Neuronal stem cell (in vitro differentiated cells): Measurements from ENCODE around the gene NKIRAS1.
A peak's percentile ranks its signal among the peaks of the same experiment; 100 is the strongest.

Experiments
- DNase-seq: peaks from one replicate; pipeline ENCODE4 v3.0.0-alpha.2; 2013; ENCODE audit warnings: low spot score
- H2AFZ ChIP-seq: one replicate; pipeline ENCODE4 v1.6.1; 2013; ENCODE audit warnings: mild to moderate bottlenecking, low read length, inconsistent platforms
- H2AK5ac ChIP-seq: 2 replicates; pipeline ENCODE4 v1.6.1; 2013; ENCODE audit warnings: low read depth, mild to moderate bottlenecking, inconsistent platforms, low read length, moderate library complexity, mixed read lengths
- H2BK120ac ChIP-seq: 2 replicates; pipeline ENCODE4 v1.6.1; 2013; ENCODE audit warnings: low read depth, mild to moderate bottlenecking, inconsistent platforms, low read length, moderate library complexity, mixed read lengths
- H2BK12ac ChIP-seq: one replicate; pipeline ENCODE4 v1.6.1; 2013; ENCODE audit warnings: low read length, inconsistent platforms
- H2BK15ac ChIP-seq: 2 replicates; pipeline ENCODE4 v1.6.1; 2013; ENCODE audit warnings: mild to moderate bottlenecking, low read length, inconsistent platforms, mixed read lengths
- H2BK5ac ChIP-seq: one replicate; pipeline ENCODE4 v1.6.1; 2013; ENCODE audit warnings: inconsistent platforms, mild to moderate bottlenecking, low read length, moderate library complexity
- H3K14ac ChIP-seq: one replicate; pipeline ENCODE4 v1.6.1; 2013; ENCODE audit warnings: low read length, inconsistent platforms
- H3K18ac ChIP-seq: 2 replicates; pipeline ENCODE4 v1.6.1; 2013; ENCODE audit warnings: low read length, inconsistent platforms
- H3K23ac ChIP-seq: 2 replicates; pipeline ENCODE4 v1.6.1; 2013; ENCODE audit warnings: low read depth, mild to moderate bottlenecking, mixed read lengths, low read length, inconsistent platforms; ENCODE audit not compliant: poor library complexity
- H3K27ac ChIP-seq: replicated peaks from 3 replicates; pipeline ENCODE4 v1.5.1; 2013; ENCODE audit warnings: low read length, inconsistent platforms
- H3K27me3 ChIP-seq, 3 experiments: 2 replicates each; pipeline ENCODE4 v1.6.1; 2013; ENCODE audit warnings: low read length in 3 of 3, mild to moderate bottlenecking in 2 of 3, inconsistent platforms in 1 of 3, low read depth in 1 of 3, mixed read lengths in 1 of 3, moderate library complexity in 1 of 3; ENCODE audit not compliant: control insufficient read depth in 3 of 3, insufficient read depth in 3 of 3
- H3K36me3 ChIP-seq, 2 donors: replicated peaks in 1 of 2; 2 replicates each; pipeline ENCODE4 v1.6.1; 2013; ENCODE audit warnings: low read length in 2 of 2; ENCODE audit not compliant: control insufficient read depth in 2 of 2, insufficient read depth in 2 of 2
- H3K4ac ChIP-seq: 2 replicates; pipeline ENCODE4 v1.6.1; 2013; ENCODE audit warnings: inconsistent platforms, mild to moderate bottlenecking, low read length, moderate library complexity
- H3K4me1 ChIP-seq, 2 donors: 1 replicate in 1 of 2; 2 replicates in 1 of 2; pipeline ENCODE4 v1.6.1; 2013; ENCODE audit warnings: low read length in 2 of 2, low read depth in 1 of 2; ENCODE audit not compliant: control insufficient read depth in 2 of 2, insufficient read depth in 1 of 2
- H3K4me2 ChIP-seq: one replicate; pipeline ENCODE4 v1.6.1; 2013; ENCODE audit warnings: mild to moderate bottlenecking, low read length, inconsistent platforms; ENCODE audit not compliant: insufficient read depth, poor library complexity, severe bottlenecking
- H3K4me3 ChIP-seq, 2 donors: 2 replicates each; pipeline ENCODE4 v1.5.1; 2013; ENCODE audit warnings: low read length in 2 of 2, mild to moderate bottlenecking in 2 of 2, inconsistent platforms in 1 of 2, moderate library complexity in 1 of 2
- H3K79me1 ChIP-seq: one replicate; pipeline ENCODE4 v1.6.1; 2013; ENCODE audit warnings: low read depth, mild to moderate bottlenecking, inconsistent platforms, low read length, moderate library complexity
- H3K9ac ChIP-seq: one replicate; pipeline ENCODE4 v1.6.1; 2013; ENCODE audit warnings: mild to moderate bottlenecking, low read depth, low read length, inconsistent platforms; ENCODE audit not compliant: poor library complexity
- H3K9me3 ChIP-seq, 2 donors: replicated peaks in 1 of 2; 2 replicates each; pipeline versions ENCODE3 to v1.6.1; 2013; ENCODE audit warnings: low read length in 2 of 2, mild to moderate bottlenecking in 2 of 2, inconsistent platforms in 1 of 2, low read depth in 1 of 2, mixed read lengths in 1 of 2, moderate library complexity in 1 of 2; ENCODE audit not compliant: control insufficient read depth in 2 of 2, insufficient read depth in 1 of 2
- H4K8ac ChIP-seq: one replicate; pipeline ENCODE4 v1.6.1; 2013; ENCODE audit warnings: low read depth, mild to moderate bottlenecking, inconsistent platforms, low read length, moderate library complexity
- H4K91ac ChIP-seq: one replicate; pipeline ENCODE4 v1.6.1; 2013; ENCODE audit warnings: low read length, low read depth, mild to moderate bottlenecking, inconsistent platforms; ENCODE audit not compliant: poor library complexity
- WGBS, 2 donors: extraction: QIAGEN DNeasy Blood & Tissue Kit; methylation state at CpG; one replicate each; pipeline ENCODE4 v1.1.7; 2013; ENCODE audit warnings: missing lambda C conversion rate in 2 of 2, mixed read lengths in 1 of 2; ENCODE audit not compliant: insufficient read length in 2 of 2, insufficient replicate concordance in 1 of 2; ENCODE audit errors: extremely low coverage in 2 of 2; 5-methylcytosine and 5-hydroxymethylcytosine counted together

NKIRAS1 gene

GRCh38 chr3:23932571-23932970 lies 15.8 kb upstream of the NKIRAS1 start:
- H2AFZ ChIP-seq: no peak overlapping the region
- H4K91ac ChIP-seq: no peak overlapping the region
- H3K27ac ChIP-seq: no peak overlapping the region
- H3K9ac ChIP-seq: no peak overlapping the region
- no peak overlapping the region for H2BK5ac ChIP-seq
- no peaks in the 10 kb centered on the region for H3K79me1 ChIP-seq
- H2AK5ac ChIP-seq: no peak overlapping the region
- H2BK12ac ChIP-seq: no peak overlapping the region
- peaks cover 0 to 5% of the 10 kb centered on the region in 2 donors for H3K4me1 ChIP-seq
- H3K9me3 ChIP-seq: no peaks in the 10 kb centered on the region
- no peak for DNase-seq
- H3K27me3 ChIP-seq: no peaks in the 10 kb centered on the region
- H3K18ac ChIP-seq: no peak overlapping the region
- H2BK15ac ChIP-seq: no peak overlapping the region
- no peak overlapping the region for H2BK120ac ChIP-seq
- H3K4me2 ChIP-seq: no peak overlapping the region
- no peak overlapping the region for H3K4ac ChIP-seq
- H3K36me3 ChIP-seq: no peaks in the 10 kb centered on the region
- WGBS, 2 donors: no CpG with 5 or more reads among the region's 4 CpGs
- H3K23ac ChIP-seq: no peak overlapping the region
- H3K4me3 ChIP-seq: no peak overlapping the region
- H3K14ac ChIP-seq: no peak overlapping the region
- no peak overlapping the region for H4K8ac ChIP-seq

DNA sequence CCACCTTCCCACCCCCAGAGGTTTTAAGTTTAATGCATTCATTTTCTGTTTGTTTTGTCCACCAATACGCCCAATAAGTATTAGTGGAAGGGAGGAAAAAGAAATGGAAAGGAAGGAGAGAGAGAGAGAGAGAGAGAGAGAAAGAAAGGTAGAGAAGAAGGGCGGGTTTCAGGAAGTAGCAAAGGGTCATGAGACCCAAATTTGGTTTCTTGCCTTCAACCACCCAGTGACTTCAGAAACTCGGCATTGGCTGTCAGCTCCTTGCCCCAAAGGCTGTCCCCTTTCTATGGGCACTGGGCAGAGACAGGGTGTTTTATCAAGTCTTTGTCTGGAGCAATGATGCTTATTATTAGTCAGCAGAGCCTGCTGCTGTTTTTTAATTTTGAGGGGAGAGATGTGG lies 14.8 kb upstream of the NKIRAS1 start:
- no peak overlapping the region for H3K18ac ChIP-seq
- H3K27me3 ChIP-seq: no peaks in the 10 kb centered on the region
- H2BK120ac ChIP-seq: no peak overlapping the region
- H2BK12ac ChIP-seq: no peak overlapping the region
- H4K8ac ChIP-seq: no peak overlapping the region
- H3K14ac ChIP-seq: no peak overlapping the region
- H3K9me3 ChIP-seq: no peaks in the 10 kb centered on the region
- H3K4me1 ChIP-seq: peaks cover 0 to 5% of the 10 kb centered on the region in 2 donors
- H2AK5ac ChIP-seq: no peak overlapping the region
- no peak overlapping the region for H3K4me2 ChIP-seq
- H3K4me3 ChIP-seq: no peak overlapping the region
- no peak overlapping the region for H4K91ac ChIP-seq
- H3K4ac ChIP-seq: no peak overlapping the region
- no peak for DNase-seq
- H2BK5ac ChIP-seq: no peak overlapping the region
- H3K27ac ChIP-seq: no peak overlapping the region
- H3K36me3 ChIP-seq: no peaks in the 10 kb centered on the region
- H2AFZ ChIP-seq: peak overlapping the region; percentile 12
- H2BK15ac ChIP-seq: no peak overlapping the region
- no CpG with 5 or more reads among the region's 3 CpGs for WGBS, 2 donors
- H3K79me1 ChIP-seq: no peaks in the 10 kb centered on the region
- no peak overlapping the region for H3K9ac ChIP-seq
- no peak overlapping the region for H3K23ac ChIP-seq

DNA sequence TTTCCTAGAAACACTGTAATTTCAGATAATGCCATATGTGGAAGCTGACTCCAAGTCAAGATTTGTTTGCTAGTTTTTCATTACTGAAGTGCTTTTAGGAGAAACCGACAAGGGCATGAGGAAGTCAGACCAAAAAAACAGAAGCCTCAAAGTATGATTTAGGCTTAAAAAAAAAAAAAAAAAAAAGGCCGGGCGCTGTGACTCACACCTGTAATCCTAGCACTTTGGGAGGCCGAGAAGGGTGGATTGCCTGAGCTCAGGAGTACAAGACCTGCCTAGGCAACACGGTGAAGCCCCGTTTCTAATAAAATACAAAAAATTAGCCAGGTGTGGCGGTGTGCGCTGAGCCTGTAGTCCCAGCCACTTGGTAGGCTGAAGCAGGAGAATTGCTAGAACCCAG lies 11.7 kb upstream of the NKIRAS1 start:
- no peak overlapping the region for H3K18ac ChIP-seq
- H4K91ac ChIP-seq: no peak overlapping the region
- no peaks in the 10 kb centered on the region for H3K9me3 ChIP-seq
- no peak overlapping the region for H3K4me2 ChIP-seq
- H3K27ac ChIP-seq: no peak overlapping the region
- H3K14ac ChIP-seq: no peak overlapping the region
- no peak overlapping the region for H2BK15ac ChIP-seq
- H3K23ac ChIP-seq: no peak overlapping the region
- no peak overlapping the region for H2BK5ac ChIP-seq
- DNase-seq: no peak
- no peak overlapping the region for H4K8ac ChIP-seq
- H3K27me3 ChIP-seq: no peaks in the 10 kb centered on the region
- H2AK5ac ChIP-seq: no peak overlapping the region
- WGBS, 2 donors: no CpG with 5 or more reads among the region's 8 CpGs
- no peak overlapping the region for H3K4ac ChIP-seq
- H3K36me3 ChIP-seq: no peaks in the 10 kb centered on the region
- H2BK12ac ChIP-seq: no peak overlapping the region
- no peak overlapping the region for H2BK120ac ChIP-seq
- no peak overlapping the region for H3K4me3 ChIP-seq
- H3K79me1 ChIP-seq: no peaks in the 10 kb centered on the region
- no peak overlapping the region for H3K9ac ChIP-seq
- peaks cover 0 to 1% of the 10 kb centered on the region in 2 donors for H3K4me1 ChIP-seq
- H2AFZ ChIP-seq: no peak overlapping the region

DNA sequence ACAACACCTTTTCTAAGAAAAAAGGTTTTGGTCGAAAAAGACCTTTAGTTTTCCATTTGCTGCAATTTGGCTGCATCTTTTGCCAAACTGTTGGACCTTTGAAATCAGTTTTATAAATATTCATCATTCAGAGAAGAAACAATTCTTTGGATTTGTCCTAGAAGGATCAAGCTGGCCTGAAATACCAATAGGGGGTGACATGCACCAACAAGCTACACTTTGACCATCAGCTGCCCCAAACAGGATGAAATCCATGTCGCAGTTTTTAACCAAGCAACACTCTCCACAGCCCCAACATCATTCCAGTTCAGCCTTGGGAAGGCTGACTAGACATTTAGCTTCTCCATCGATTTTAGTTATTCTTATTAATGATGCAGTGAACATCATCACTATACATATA lies 9.9 kb upstream of the NKIRAS1 start:
- Histone ChIP-seq H3K4ac (no peak overlapping the region), H2BK15ac (no peak overlapping the region), H3K23ac (no peak overlapping the region), H3K79me1 (no peaks in the 10 kb centered on the region), H3K36me3 (peaks cover 4 to 5% of the 10 kb centered on the region in 2 donors), H3K14ac (no peak overlapping the region), H3K4me1 (peaks cover 0 to 1% of the 10 kb centered on the region in 2 donors), H2BK5ac (no peak overlapping the region), H3K27ac (no peak overlapping the region), H4K91ac (no peak overlapping the region), H2BK12ac (no peak overlapping the region), H3K4me2 (no peak overlapping the region), H2BK120ac (no peak overlapping the region), H3K27me3 (no peaks in the 10 kb centered on the region), H3K18ac (no peak overlapping the region), H2AK5ac (no peak overlapping the region), H4K8ac (no peak overlapping the region), H3K9ac (no peak overlapping the region), H3K4me3 (no peak overlapping the region), H2AFZ (no peak overlapping the region), H3K9me3 (no peaks in the 10 kb centered on the region)
- no peak for DNase-seq
- WGBS, 2 donors: no CpG with 5 or more reads among the region's 3 CpGs
